HG02870 (cell line): ENCODE data around the gene CD80.
"Not testable (repeated sequence)": the region's sequence is repeated elsewhere in the genome, so short reads cannot be mapped to it uniquely, and the experiment has no call there.

Source experiments
- ATAC-seq: cut with Tn5 transposase; IDR thresholded peaks from one replicate; pipeline ENCODE4 v1.9.1; 2021; ENCODE audit warnings: mild to moderate bottlenecking, moderate library complexity; ENCODE audit not compliant: unreplicated experiment

Gene CD80

GRCh38 chr3:119559441-119559963, at the start of gene CD80:
TSS of gene CD80 (minus strand) at chr3:119559614. CDS start at chr3:119557728, 1,886 bp downstream.
- peak; percentile 55 for ATAC-seq

GRCh38 chr3:119608405-119609000, 49.1 kb upstream of the CD80 start:
- no peak for ATAC-seq

GRCh38 chr3:119604878-119605277, 45.5 kb upstream of the CD80 start:
- no peak for ATAC-seq

GRCh38 chr3:119602676-119603075, 43.3 kb upstream of the CD80 start:
- no peak for ATAC-seq

- no peak for ATAC-seq
Measured at GRCh38 chr3:119601154-119601553, 41.7 kb upstream of the CD80 start.

GRCh38 chr3:119600732-119601131, 41.3 kb upstream of the CD80 start:
- ATAC-seq: peak; percentile 44

- no peak for ATAC-seq
Measured at GRCh38 chr3:119599558-119600174, 40.3 kb upstream of the CD80 start.

GRCh38 chr3:119598410-119599098, 39.1 kb upstream of the CD80 start:
- peak; percentile 46 for ATAC-seq

GRCh38 chr3:119597548-119598288, 38.3 kb upstream of the CD80 start, which contains the start of gene PLA1A:
TSS of gene PLA1A (plus strand) at chr3:119597885. CDS start at chr3:119597914, 29 bp downstream.
- ATAC-seq: no peak

GRCh38 chr3:119596398-119596797, 37.0 kb upstream of the CD80 start:
- no peak for ATAC-seq

- no peak for ATAC-seq
Measured at GRCh38 chr3:119595639-119596334, 36.4 kb upstream of the CD80 start.

GRCh38 chr3:119594929-119595328, 35.5 kb upstream of the CD80 start:
- not testable (repeated sequence) for ATAC-seq

- no peak for ATAC-seq
Measured at GRCh38 chr3:119594066-119594465, 34.7 kb upstream of the CD80 start.

GRCh38 chr3:119592861-119593260, 33.4 kb upstream of the CD80 start:
- ATAC-seq: no peak

- no peak for ATAC-seq
Measured at GRCh38 chr3:119590706-119591105, 31.3 kb upstream of the CD80 start.

- ATAC-seq: no peak
Measured at GRCh38 chr3:119589102-119589773, 29.8 kb upstream of the CD80 start.

GRCh38 chr3:119588112-119588511, 28.7 kb upstream of the CD80 start:
- no peak for ATAC-seq

GRCh38 chr3:119586733-119587172, 27.3 kb upstream of the CD80 start:
- no peak for ATAC-seq

- ATAC-seq: no peak
Measured at GRCh38 chr3:119585856-119586570, 26.6 kb upstream of the CD80 start.
